K562 (cell line): Measurements from ENCODE around the gene TMEM120A. TPM values are rescaled to one million over a fixed set of nuclear protein-coding genes. Genes with fewer than 3 reads are reported as not detected.

Experiments used
- EP400 ChIP-seq: fragments of 450-650 bp; IDR thresholded peaks from 2 replicates; pipeline ENCODE4 v1.6.1; 2017; ENCODE audit warnings: antibody characterized with exemption, mild to moderate bottlenecking, moderate library complexity
- ETV6 ChIP-seq, 3 experiments: fragments of 150-350 bp in 1 of 3; sonication (generic) in 1 of 3; formaldehyde crosslinking in 1 of 3; IDR thresholded peaks; 2 replicates each; pipeline versions ENCODE4 v1.6.1 to v1.8.0; 2014 to 2022; ENCODE audit warnings: borderline replicate concordance in 2 of 3, low read depth in 2 of 3, antibody characterized with exemption in 1 of 3, low read length in 1 of 3, mild to moderate bottlenecking in 1 of 3, missing genetic modification reagents in 1 of 3
- GTF2F1 ChIP-seq: IDR thresholded peaks from 2 replicates; pipeline ENCODE4 v1.6.1; 2011; ENCODE audit warnings: low read depth, low read length, improper control_type of control experiment
- KDM1A ChIP-seq, 2 experiments: fragments of 450-650 bp; IDR thresholded peaks; 2 replicates each; pipeline ENCODE4 v1.6.1; 2016; ENCODE audit warnings: mild to moderate bottlenecking in 2 of 2
- KDM2B ChIP-seq: fragments of 250-450 bp; sonication (Bioruptor Pico); IDR thresholded peaks from 2 replicates; pipeline ENCODE4 v1.8.0; 2021; ENCODE audit warnings: mild to moderate bottlenecking, moderate library complexity
- PHF20 ChIP-seq: fragments of 450-650 bp; IDR thresholded peaks from 2 replicates; pipeline ENCODE4 v1.6.1; 2018; ENCODE audit not compliant: partially characterized antibody
- RBM14 ChIP-seq: fragments of 200-400 bp; formaldehyde crosslinking; IDR thresholded peaks from 2 replicates; pipeline ENCODE4 v1.6.1; 2018; ENCODE audit warnings: low read depth, mild to moderate bottlenecking, low read length, moderate library complexity, borderline replicate concordance; ENCODE audit not compliant: insufficient read depth
- TOE1 ChIP-seq, 2 experiments: fragments of 450-650 bp in 1 of 2; sonication (generic) in 1 of 2; formaldehyde crosslinking in 1 of 2; IDR thresholded peaks; 2 replicates each; pipeline versions ENCODE4 v1.7.1 to v1.8.0; 2016 to 2022; ENCODE audit warnings: borderline replicate concordance in 2 of 2, mild to moderate bottlenecking in 2 of 2, antibody characterized with exemption in 1 of 2, inconsistent platforms in 1 of 2, low read depth in 1 of 2, missing genetic modification reagents in 1 of 2, moderate library complexity in 1 of 2
- ZBTB49 ChIP-seq: sonication (generic); formaldehyde crosslinking; IDR thresholded peaks from 2 replicates; pipeline ENCODE4 v1.8.0; 2022; ENCODE audit warnings: missing genetic modification reagents, mild to moderate bottlenecking, borderline replicate concordance
- ZNF398 ChIP-seq: fragments of 250-450 bp; sonication (Bioruptor Pico); IDR thresholded peaks from 2 replicates; pipeline ENCODE4 v1.8.0; 2021; ENCODE audit warnings: moderate library complexity, mild to moderate bottlenecking, inconsistent platforms
- polyA plus RNA-seq, 8 experiments: library from polyadenylated mRNA; depleted of rRNA in 4 of 8; stranded (reverse) in 5 of 8; unstranded in 3 of 8; fragments of >200 nt; fragmentation: Nextera tagmentation in 2 of 8; fragmentation: Illumina TruSeq in 1 of 8; extraction: Ambion mirVana in 2 of 8; extraction: Trizol in 1 of 8; gene quantifications; 2 replicates each; pipeline versions ENCODE4 v1.2.1 to v1.2.3, GENCODE V29; 2011 to 2014; ENCODE audit warnings: inconsistent platforms in 1 of 8, missing spikeins in 1 of 8
- total RNA-seq, 7 experiments: library from RNA; depleted of rRNA in 6 of 7; stranded (reverse); fragments of >200 nt in 6 of 7; fragmentation: Illumina TruSeq in 2 of 7; extraction: Trizol in 2 of 7; gene quantifications; 2 replicates each; pipeline versions ENCODE4 v1.2.1 to v1.2.3, GENCODE V29; 2011 to 2021; ENCODE audit warnings: low replicate concordance in 1 of 7
- TF ChIP-seq, protein P1 (sequence below), 2 experiments: fragments of 450-650 bp in 1 of 2; IDR thresholded peaks; 2 replicates each; pipeline ENCODE4 v1.6.1; 2011 to 2017; ENCODE audit warnings: low read depth in 2 of 2, antibody characterized with exemption in 1 of 2, borderline replicate concordance in 1 of 2, low read length in 1 of 2, mild to moderate bottlenecking in 1 of 2, mixed read lengths in 1 of 2; ENCODE audit not compliant: control insufficient read depth in 1 of 2
- TF ChIP-seq, protein P2 (sequence below): fragments of 450-650 bp; IDR thresholded peaks from 2 replicates; pipeline ENCODE4 v1.6.1; 2016; ENCODE audit warnings: borderline replicate concordance
- TF ChIP-seq, protein P3 (sequence below): fragments of 200-800 bp; sonication (Bioruptor generic); IDR thresholded peaks from 2 replicates; pipeline ENCODE4 v1.6.1; 2017; ENCODE audit warnings: missing genetic modification characterization, missing compliant biosample characterization

The TMEM120A gene
- total and polyA plus RNA-seq, 9 of the 15 experiments (the other 6 are each of a cell fraction or from before 2014, with no cell fraction given) = 2.3 to 90.2 (median 22.9) TPM

GRCh38 chr7:75993689-75994387 lies 557 bp downstream of the TMEM120A start (continued):
- TF ChIP-seq, protein P1, sequence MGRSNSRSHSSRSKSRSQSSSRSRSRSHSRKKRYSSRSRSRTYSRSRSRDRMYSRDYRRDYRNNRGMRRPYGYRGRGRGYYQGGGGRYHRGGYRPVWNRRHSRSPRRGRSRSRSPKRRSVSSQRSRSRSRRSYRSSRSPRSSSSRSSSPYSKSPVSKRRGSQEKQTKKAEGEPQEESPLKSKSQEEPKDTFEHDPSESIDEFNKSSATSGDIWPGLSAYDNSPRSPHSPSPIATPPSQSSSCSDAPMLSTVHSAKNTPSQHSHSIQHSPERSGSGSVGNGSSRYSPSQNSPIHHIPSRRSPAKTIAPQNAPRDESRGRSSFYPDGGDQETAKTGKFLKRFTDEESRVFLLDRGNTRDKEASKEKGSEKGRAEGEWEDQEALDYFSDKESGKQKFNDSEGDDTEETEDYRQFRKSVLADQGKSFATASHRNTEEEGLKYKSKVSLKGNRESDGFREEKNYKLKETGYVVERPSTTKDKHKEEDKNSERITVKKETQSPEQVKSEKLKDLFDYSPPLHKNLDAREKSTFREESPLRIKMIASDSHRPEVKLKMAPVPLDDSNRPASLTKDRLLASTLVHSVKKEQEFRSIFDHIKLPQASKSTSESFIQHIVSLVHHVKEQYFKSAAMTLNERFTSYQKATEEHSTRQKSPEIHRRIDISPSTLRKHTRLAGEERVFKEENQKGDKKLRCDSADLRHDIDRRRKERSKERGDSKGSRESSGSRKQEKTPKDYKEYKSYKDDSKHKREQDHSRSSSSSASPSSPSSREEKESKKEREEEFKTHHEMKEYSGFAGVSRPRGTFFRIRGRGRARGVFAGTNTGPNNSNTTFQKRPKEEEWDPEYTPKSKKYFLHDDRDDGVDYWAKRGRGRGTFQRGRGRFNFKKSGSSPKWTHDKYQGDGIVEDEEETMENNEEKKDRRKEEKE (IDR thresholded peaks at IDR 0.05; ENCODE audit: borderline replicate concordance in 1 of 2, control insufficient read depth in 1 of 2, low read depth in 2 of 2, low read length in 1 of 2) = no peak
- TF ChIP-seq ZNF398 (CRISPR knock-in tag) = no peak
- TF ChIP-seq, protein P2, sequence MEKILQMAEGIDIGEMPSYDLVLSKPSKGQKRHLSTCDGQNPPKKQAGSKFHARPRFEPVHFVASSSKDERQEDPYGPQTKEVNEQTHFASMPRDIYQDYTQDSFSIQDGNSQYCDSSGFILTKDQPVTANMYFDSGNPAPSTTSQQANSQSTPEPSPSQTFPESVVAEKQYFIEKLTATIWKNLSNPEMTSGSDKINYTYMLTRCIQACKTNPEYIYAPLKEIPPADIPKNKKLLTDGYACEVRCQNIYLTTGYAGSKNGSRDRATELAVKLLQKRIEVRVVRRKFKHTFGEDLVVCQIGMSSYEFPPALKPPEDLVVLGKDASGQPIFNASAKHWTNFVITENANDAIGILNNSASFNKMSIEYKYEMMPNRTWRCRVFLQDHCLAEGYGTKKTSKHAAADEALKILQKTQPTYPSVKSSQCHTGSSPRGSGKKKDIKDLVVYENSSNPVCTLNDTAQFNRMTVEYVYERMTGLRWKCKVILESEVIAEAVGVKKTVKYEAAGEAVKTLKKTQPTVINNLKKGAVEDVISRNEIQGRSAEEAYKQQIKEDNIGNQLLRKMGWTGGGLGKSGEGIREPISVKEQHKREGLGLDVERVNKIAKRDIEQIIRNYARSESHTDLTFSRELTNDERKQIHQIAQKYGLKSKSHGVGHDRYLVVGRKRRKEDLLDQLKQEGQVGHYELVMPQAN = peak; percentile 14; the same call in 1 of the 2 replicates
- no peak for TF ChIP-seq ZBTB49 (CRISPR knock-in tag)
- no peak for TF ChIP-seq ETV6 (IDR thresholded peaks at IDR 0.05; ENCODE audit: borderline replicate concordance in 1 of 2, low read depth in 2 of 2, low read length in 1 of 2)
- TF ChIP-seq ETV6 (CRISPR knock-in tag; IDR thresholded peaks at IDR 0.05; ENCODE audit: borderline replicate concordance) = no peak
- TF ChIP-seq KDM1A (IDR thresholded peaks at IDR 0.05) = peak in 1 of 2 experiments; percentile 54; a peak in 1 of 4 replicates
- no peak for TF ChIP-seq EP400
- TF ChIP-seq KDM2B (CRISPR knock-in tag) = no peak
- TF ChIP-seq PHF20 = no peak
- no peak for TF ChIP-seq TOE1 (IDR thresholded peaks at IDR 0.05; ENCODE audit: borderline replicate concordance)
- TF ChIP-seq TOE1 (CRISPR knock-in tag; IDR thresholded peaks at IDR 0.05; ENCODE audit: borderline replicate concordance, low read depth) = 0 out of 2 replicates have a peak, but pooled peaks have one; percentile 1
- TF ChIP-seq GTF2F1 = no peak
- TF ChIP-seq RBM14 = no peak
- TF ChIP-seq, protein P3, sequence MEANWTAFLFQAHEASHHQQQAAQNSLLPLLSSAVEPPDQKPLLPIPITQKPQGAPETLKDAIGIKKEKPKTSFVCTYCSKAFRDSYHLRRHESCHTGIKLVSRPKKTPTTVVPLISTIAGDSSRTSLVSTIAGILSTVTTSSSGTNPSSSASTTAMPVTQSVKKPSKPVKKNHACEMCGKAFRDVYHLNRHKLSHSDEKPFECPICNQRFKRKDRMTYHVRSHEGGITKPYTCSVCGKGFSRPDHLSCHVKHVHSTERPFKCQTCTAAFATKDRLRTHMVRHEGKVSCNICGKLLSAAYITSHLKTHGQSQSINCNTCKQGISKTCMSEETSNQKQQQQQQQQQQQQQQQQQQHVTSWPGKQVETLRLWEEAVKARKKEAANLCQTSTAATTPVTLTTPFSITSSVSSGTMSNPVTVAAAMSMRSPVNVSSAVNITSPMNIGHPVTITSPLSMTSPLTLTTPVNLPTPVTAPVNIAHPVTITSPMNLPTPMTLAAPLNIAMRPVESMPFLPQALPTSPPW (CRISPR knock-in tag) = no peak
